Measurements from ENCODE around the gene ERLEC1.
A peak's percentile ranks its signal among the peaks of the same experiment; 100 is the strongest.

ERLEC1 gene, protein sequence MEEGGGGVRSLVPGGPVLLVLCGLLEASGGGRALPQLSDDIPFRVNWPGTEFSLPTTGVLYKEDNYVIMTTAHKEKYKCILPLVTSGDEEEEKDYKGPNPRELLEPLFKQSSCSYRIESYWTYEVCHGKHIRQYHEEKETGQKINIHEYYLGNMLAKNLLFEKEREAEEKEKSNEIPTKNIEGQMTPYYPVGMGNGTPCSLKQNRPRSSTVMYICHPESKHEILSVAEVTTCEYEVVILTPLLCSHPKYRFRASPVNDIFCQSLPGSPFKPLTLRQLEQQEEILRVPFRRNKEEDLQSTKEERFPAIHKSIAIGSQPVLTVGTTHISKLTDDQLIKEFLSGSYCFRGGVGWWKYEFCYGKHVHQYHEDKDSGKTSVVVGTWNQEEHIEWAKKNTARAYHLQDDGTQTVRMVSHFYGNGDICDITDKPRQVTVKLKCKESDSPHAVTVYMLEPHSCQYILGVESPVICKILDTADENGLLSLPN

DNA sequence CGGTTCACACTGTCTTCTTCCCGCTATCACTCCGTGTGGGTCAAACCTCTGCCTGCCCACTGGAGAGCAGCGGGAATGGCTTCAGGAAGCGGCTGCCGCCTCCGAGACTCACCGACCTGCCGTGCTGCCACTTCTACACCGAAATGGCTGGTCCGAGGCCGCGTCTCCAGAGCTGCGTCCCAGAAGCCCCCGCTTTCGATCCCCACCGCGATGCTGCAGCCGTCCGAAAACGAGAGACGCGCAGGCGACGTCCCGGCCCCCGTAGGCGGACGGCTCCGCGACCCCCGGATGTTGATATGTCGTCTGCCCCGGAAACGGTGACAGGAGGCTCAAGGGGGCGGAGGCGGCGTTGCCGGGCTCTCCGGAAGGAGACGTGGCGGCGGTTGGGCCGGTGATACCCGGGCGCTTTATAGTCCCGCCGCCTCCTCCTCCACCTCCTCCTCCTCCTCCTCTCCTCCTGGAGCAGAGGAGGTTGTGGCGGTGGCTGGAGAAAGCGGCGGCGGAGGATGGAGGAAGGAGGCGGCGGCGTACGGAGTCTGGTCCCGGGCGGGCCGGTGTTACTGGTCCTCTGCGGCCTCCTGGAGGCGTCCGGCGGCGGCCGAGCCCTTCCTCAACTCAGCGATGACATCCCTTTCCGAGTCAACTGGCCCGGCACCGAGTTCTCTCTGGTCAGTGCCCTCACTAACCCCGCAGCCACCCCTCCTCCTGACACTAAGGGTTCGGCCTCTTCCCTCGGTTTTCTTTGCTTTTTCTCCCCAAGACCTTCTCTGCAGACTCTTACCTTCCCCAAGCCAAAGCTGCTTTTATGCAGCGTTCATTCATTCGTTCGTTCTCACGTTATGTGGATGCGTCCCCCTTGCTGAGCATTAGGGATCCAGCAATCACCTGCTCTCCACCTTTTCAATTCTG lies at the start of gene ERLEC1, which contains the start of gene ASB3:
ERLEC1 (plus strand) TSS at position 340 of the 909 bp plus-strand sequence; CDS start at position 507, 167 bp downstream.
ASB3 (minus strand) TSS at position 249 of the 909 bp plus-strand sequence. CDS start 21,381 bp downstream, outside the sequence.
- no peak for TF ChIP-seq CTCF (IDR thresholded peaks at IDR 0.05; ENCODE audit: low read depth, low read length, missing control alignments)
- H3K4me3 ChIP-seq (ENCODE audit: low read depth, low read length), result peak within 1 kb of the TSS; percentile 88
- DNase-seq (ENCODE audit: low read depth), result peak; percentile 57
- in situ Hi-C loops (cut with HindIII; ENCODE audit: low sequenced_read_pairs), result no loop called here

DNA sequence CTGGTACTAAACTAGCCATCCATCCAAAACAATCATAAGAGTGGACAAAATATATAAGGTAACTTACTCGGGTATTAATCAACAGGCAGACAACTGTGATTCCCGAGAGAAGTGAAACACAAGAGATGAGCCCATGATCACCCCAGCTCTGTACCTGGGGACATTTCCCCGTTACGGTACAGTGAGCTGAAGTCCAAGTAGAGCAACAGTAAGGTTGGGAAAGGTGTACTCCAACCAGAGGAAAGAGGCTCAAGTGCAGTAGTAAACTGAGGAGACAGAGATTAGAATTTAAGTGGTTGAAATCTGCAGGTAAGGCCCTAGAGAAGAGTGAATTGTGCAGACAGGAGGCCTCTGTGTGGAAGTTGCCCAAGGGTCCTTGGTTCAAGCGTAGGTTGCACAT lies 49.8 kb upstream of the ERLEC1 start:
- in situ Hi-C loops (cut with HindIII; ENCODE audit: low sequenced_read_pairs), result no loop called here
- no peak overlapping the region for H3K4me3 ChIP-seq (ENCODE audit: low read depth, low read length)
- no peak for DNase-seq (ENCODE audit: low read depth)
- TF ChIP-seq CTCF (IDR thresholded peaks at IDR 0.05; ENCODE audit: low read depth, low read length, missing control alignments), result no peak

GRCh38 chr2:53739032-53739431 lies 47.8 kb upstream of the ERLEC1 start:
- no peak overlapping the region for H3K4me3 ChIP-seq (ENCODE audit: low read depth, low read length)
- TF ChIP-seq CTCF (IDR thresholded peaks at IDR 0.05; ENCODE audit: low read depth, low read length, missing control alignments), result no peak
- in situ Hi-C loops (cut with HindIII; ENCODE audit: low sequenced_read_pairs), result no loop called here
- DNase-seq (ENCODE audit: low read depth), result no peak

DNA sequence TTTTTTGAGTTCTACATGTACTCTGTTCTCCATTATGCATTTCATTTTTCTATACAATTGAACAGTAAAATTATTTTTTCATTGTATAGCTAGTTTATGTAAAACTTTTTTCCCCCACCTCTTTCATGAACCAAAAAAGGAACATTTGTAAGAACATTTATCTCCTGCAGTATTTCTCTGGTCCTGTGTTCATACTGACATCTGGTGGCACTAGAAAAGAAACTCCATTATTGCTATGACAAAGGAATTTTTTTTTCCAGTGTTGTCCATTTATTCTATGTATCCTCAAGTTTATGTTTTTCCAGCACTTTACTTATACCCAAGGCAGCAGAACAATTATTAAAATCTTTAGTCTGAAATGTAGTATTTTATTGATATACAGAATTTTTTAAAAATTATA lies 46.7 kb upstream of the ERLEC1 start:
- in situ Hi-C loops (cut with HindIII; ENCODE audit: low sequenced_read_pairs), result no loop called here
- no peak overlapping the region for H3K4me3 ChIP-seq (ENCODE audit: low read depth, low read length)
- DNase-seq (ENCODE audit: low read depth), result peak; percentile 37
- TF ChIP-seq CTCF (IDR thresholded peaks at IDR 0.05; ENCODE audit: low read depth, low read length, missing control alignments), result peak; percentile 36

DNA sequence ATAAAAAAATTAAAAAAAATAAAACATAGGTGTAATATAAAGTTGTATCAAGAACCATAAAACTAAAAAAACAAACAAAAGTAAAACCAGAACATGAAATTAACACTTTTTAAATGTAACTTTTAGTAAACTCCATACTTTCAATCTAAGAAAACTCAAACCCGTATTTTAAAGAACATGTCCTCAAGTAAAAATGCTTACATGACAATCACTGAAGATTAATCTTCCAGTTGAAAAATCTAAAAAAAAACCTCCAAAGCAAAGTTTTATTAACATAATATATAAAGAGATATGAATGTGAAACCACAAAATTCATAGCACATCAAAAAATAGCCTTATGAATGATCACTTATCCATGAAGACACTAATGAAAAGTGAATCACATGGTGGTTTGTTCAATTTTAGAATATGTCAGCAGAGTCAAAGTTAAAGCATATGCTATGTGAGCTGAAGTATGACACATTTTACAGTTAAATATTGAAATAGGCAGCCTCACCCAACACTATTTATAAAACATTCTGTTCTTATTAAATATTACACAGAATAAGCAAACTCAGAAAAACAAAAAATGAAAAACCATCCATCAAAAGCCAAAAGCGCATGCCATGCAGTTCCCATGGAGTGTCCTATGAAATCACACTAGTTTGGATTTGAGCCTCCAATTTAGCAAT lies 42.3 kb upstream of the ERLEC1 start:
- TF ChIP-seq CTCF (IDR thresholded peaks at IDR 0.05; ENCODE audit: low read depth, low read length, missing control alignments), result no peak
- DNase-seq (ENCODE audit: low read depth), result no peak
- H3K4me3 ChIP-seq (ENCODE audit: low read depth, low read length), result no peak overlapping the region
- in situ Hi-C loops (cut with HindIII; ENCODE audit: low sequenced_read_pairs), result no loop called here

Data from astrocyte of the cerebellum (primary cell).